ENCODE results near the gene OSBPL8. TPM values are rescaled to one million over a fixed set of nuclear protein-coding genes. Genes with fewer than 3 reads are reported as not detected.

Gene OSBPL8
- total RNA-seq, 1 experiment from 2014 or later: 43.7 TPM

GRCh38 chr12:76422543-76423438 is 136.8 kb downstream of the OSBPL8 start:
- Histone ChIP-seq H3K9me3 (peaks cover 16% of the 10 kb centered on the region), H3K4me3 (no peak overlapping the region), H3K27me3 (no peaks in the 10 kb centered on the region), H3K36me3 (peaks cover 3% of the 10 kb centered on the region; the same call in 1 of the 2 replicates)
- DNase-seq: no peak

- Histone ChIP-seq H3K4me3 (no peak overlapping the region), H3K36me3 (peaks cover 3% of the 10 kb centered on the region; the same call in 1 of the 2 replicates)
These were observed 137.4 kb downstream of the OSBPL8 start for GRCh38 chr12:76422154-76422542.

GRCh38 chr12:76421046-76421445 is 138.5 kb downstream of the OSBPL8 start:
- Histone ChIP-seq H3K36me3 (peaks cover 3% of the 10 kb centered on the region; the same call in 1 of the 2 replicates), H3K27me3 (no peaks in the 10 kb centered on the region), H3K9me3 (peaks cover 16% of the 10 kb centered on the region), H3K4me3 (no peak overlapping the region)
- DNase-seq: no peak

More at GRCh38 chr12:76422154-76422542, 137.4 kb downstream of the OSBPL8 start:
- Histone ChIP-seq H3K9me3 (peaks cover 16% of the 10 kb centered on the region), H3K27me3 (no peaks in the 10 kb centered on the region)
- no peak for DNase-seq

- H3K4me3 ChIP-seq: no peak overlapping the region
- no peak for DNase-seq
These were observed 139.3 kb downstream of the OSBPL8 start for GRCh38 chr12:76420222-76420621.

GRCh38 chr12:76417116-76417515 is 142.5 kb downstream of the OSBPL8 start:
- H3K9me3 ChIP-seq: no peaks in the 10 kb centered on the region
- H3K4me3 ChIP-seq: no peak overlapping the region
- no peaks in the 10 kb centered on the region for H3K36me3 ChIP-seq
- DNase-seq: no peak
- H3K27me3 ChIP-seq: no peaks in the 10 kb centered on the region

More at GRCh38 chr12:76420222-76420621, 139.3 kb downstream of the OSBPL8 start:
- peaks cover 10% of the 10 kb centered on the region for H3K9me3 ChIP-seq
- H3K36me3 ChIP-seq: peaks cover 3% of the 10 kb centered on the region; the same call in 1 of the 2 replicates
- no peaks in the 10 kb centered on the region for H3K27me3 ChIP-seq

- DNase-seq: no peak
- Histone ChIP-seq H3K27me3 (no peaks in the 10 kb centered on the region), H3K9me3 (no peaks in the 10 kb centered on the region), H3K36me3 (no peaks in the 10 kb centered on the region), H3K4me3 (no peak overlapping the region)
These were observed 146.4 kb downstream of the OSBPL8 start for GRCh38 chr12:76413121-76413520.

GRCh38 chr12:76410781-76411180 is 148.8 kb downstream of the OSBPL8 start:
- no peak for DNase-seq
- H3K36me3 ChIP-seq: no peaks in the 10 kb centered on the region
- no peaks in the 10 kb centered on the region for H3K9me3 ChIP-seq
- H3K27me3 ChIP-seq: no peaks in the 10 kb centered on the region
- no peak overlapping the region for H3K4me3 ChIP-seq

GRCh38 chr12:76410371-76410770 is 149.2 kb downstream of the OSBPL8 start:
- no peak overlapping the region for H3K4me3 ChIP-seq
- H3K36me3 ChIP-seq: no peaks in the 10 kb centered on the region
- DNase-seq: no peak
- H3K27me3 ChIP-seq: no peaks in the 10 kb centered on the region
- no peaks in the 10 kb centered on the region for H3K9me3 ChIP-seq

GRCh38 chr12:76409074-76409473 is 150.5 kb downstream of the OSBPL8 start:
- no peak for DNase-seq
- Histone ChIP-seq H3K9me3 (no peaks in the 10 kb centered on the region), H3K36me3 (no peaks in the 10 kb centered on the region), H3K27me3 (no peaks in the 10 kb centered on the region), H3K4me3 (no peak overlapping the region)

- H3K9me3 ChIP-seq: no peaks in the 10 kb centered on the region
- no peak for DNase-seq
- no peaks in the 10 kb centered on the region for H3K27me3 ChIP-seq
- H3K36me3 ChIP-seq: no peaks in the 10 kb centered on the region
- H3K4me3 ChIP-seq: no peak overlapping the region
These were observed 151.9 kb downstream of the OSBPL8 start for GRCh38 chr12:76407710-76408109.

GRCh38 chr12:76402259-76402658 is 157.3 kb downstream of the OSBPL8 start:
- H3K9me3 ChIP-seq: no peaks in the 10 kb centered on the region
- no peaks in the 10 kb centered on the region for H3K27me3 ChIP-seq
- DNase-seq: no peak
- no peaks in the 10 kb centered on the region for H3K36me3 ChIP-seq
- H3K4me3 ChIP-seq: no peak overlapping the region

GRCh38 chr12:76400136-76400535 is 159.4 kb downstream of the OSBPL8 start:
- H3K9me3 ChIP-seq: no peaks in the 10 kb centered on the region

GRCh38 chr12:76399040-76399439 is 160.5 kb downstream of the OSBPL8 start:
- DNase-seq: no peak
- Histone ChIP-seq H3K27me3 (no peaks in the 10 kb centered on the region), H3K9me3 (no peaks in the 10 kb centered on the region), H3K36me3 (no peaks in the 10 kb centered on the region), H3K4me3 (no peak overlapping the region)

More at GRCh38 chr12:76400136-76400535, 159.4 kb downstream of the OSBPL8 start:
- DNase-seq: no peak
- Histone ChIP-seq H3K27me3 (no peaks in the 10 kb centered on the region), H3K36me3 (no peaks in the 10 kb centered on the region), H3K4me3 (no peak overlapping the region)

- H3K4me3 ChIP-seq: no peak overlapping the region
- DNase-seq: no peak
- no peaks in the 10 kb centered on the region for H3K36me3 ChIP-seq
- H3K27me3 ChIP-seq: no peaks in the 10 kb centered on the region
- no peaks in the 10 kb centered on the region for H3K9me3 ChIP-seq
These were observed 161.5 kb downstream of the OSBPL8 start for GRCh38 chr12:76398106-76398505.

GRCh38 chr12:76391461-76391860 is 168.1 kb downstream of the OSBPL8 start:
- peaks cover 3% of the 10 kb centered on the region for H3K36me3 ChIP-seq
- H3K27me3 ChIP-seq: no peaks in the 10 kb centered on the region
- no peak for DNase-seq
- H3K4me3 ChIP-seq: no peak overlapping the region
- H3K9me3 ChIP-seq: no peaks in the 10 kb centered on the region

- H3K36me3 ChIP-seq: peaks cover 3% of the 10 kb centered on the region
These were observed 172.0 kb downstream of the OSBPL8 start for GRCh38 chr12:76387614-76388013.

GRCh38 chr12:76384560-76384959 is 175.0 kb downstream of the OSBPL8 start:
- Histone ChIP-seq H3K27me3 (no peaks in the 10 kb centered on the region), H3K36me3 (peaks cover 3% of the 10 kb centered on the region), H3K4me3 (no peak overlapping the region), H3K9me3 (no peaks in the 10 kb centered on the region)
- no peak for DNase-seq

More at GRCh38 chr12:76387614-76388013, 172.0 kb downstream of the OSBPL8 start:
- H3K27me3 ChIP-seq: no peaks in the 10 kb centered on the region
- H3K9me3 ChIP-seq: no peaks in the 10 kb centered on the region
- no peak for DNase-seq
- no peak overlapping the region for H3K4me3 ChIP-seq

GRCh38 chr12:76383988-76384387 is 175.6 kb downstream of the OSBPL8 start:
- Histone ChIP-seq H3K4me3 (no peak overlapping the region), H3K9me3 (no peaks in the 10 kb centered on the region), H3K36me3 (no peaks in the 10 kb centered on the region; the same call in none of the 2 replicates), H3K27me3 (no peaks in the 10 kb centered on the region)
- DNase-seq: no peak

All from MG63 (cell line).